Measurements from ENCODE around the gene CLCN5.

DNA sequence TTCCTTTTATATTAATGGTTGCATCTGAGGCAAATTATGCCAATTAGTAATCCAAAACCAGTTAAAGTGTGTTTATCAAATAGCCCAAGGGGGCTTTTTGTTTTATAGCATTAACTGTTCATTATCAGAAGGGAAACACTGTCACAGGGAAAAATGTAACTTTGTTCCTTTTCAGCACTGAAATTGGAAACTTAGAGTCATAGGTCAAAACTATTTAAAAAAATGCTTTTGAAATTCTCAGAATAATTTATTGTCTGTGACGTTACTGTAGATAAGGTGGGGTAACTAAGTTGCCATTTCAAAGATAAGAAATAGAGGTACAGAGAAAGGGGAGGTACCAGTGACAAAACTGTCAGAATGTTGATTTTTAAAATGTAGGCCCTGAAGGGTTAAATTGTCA, 149.1 kb downstream of the CLCN5 start:
- TF ChIP-seq TGIF2 (CRISPR knock-in tag; IDR thresholded peaks at IDR 0.05) = no peak
- no peak for TF ChIP-seq EZH2 (conservative IDR thresholded peaks at IDR 0.05; ENCODE audit: low read depth, low read length)
- no peak for TF ChIP-seq NR1H2 (CRISPR knock-in tag; IDR thresholded peaks at IDR 0.05; ENCODE audit: borderline replicate concordance, low read depth)
- no peak for TF ChIP-seq ZNF124 (CRISPR knock-in tag; IDR thresholded peaks at IDR 0.05)
